DOHH2 (cell line): ENCODE data around the gene FAM114A2.

Experiments used
- H3F3A ChIP-seq: fragments of 200-600 bp; sonication (generic), shearing (Covaris generic); 2 replicates; pipeline ENCODE4 v1.6.0; 2016; ENCODE audit warnings: antibody characterized with exemption, mild to moderate bottlenecking; ENCODE audit not compliant: control insufficient read depth, insufficient read depth
- H3K27ac ChIP-seq: fragments of 200-600 bp; sonication (generic); 2 replicates; pipeline ENCODE4 v1.5.1; 2014; ENCODE audit warnings: low read depth, mild to moderate bottlenecking, low read length, moderate library complexity
- H3K27me3 ChIP-seq: fragments of 200-600 bp; sonication (generic); 2 replicates; pipeline ENCODE4 v1.6.1; 2014; ENCODE audit warnings: mild to moderate bottlenecking, low read length, mixed read lengths; ENCODE audit not compliant: control insufficient read depth
- H3K36me3 ChIP-seq: fragments of 200-600 bp; sonication (generic); 2 replicates; pipeline ENCODE4 v1.6.1; 2014; ENCODE audit warnings: mild to moderate bottlenecking, low read length, moderate library complexity, mixed read lengths; ENCODE audit not compliant: control insufficient read depth
- H3K4me1 ChIP-seq: fragments of 200-600 bp; sonication (generic); 2 replicates; pipeline ENCODE4 v1.6.1; 2014; ENCODE audit warnings: mild to moderate bottlenecking, low read length, mixed read lengths; ENCODE audit not compliant: control insufficient read depth
- H3K4me2 ChIP-seq: fragments of 200-600 bp; sonication (generic); 2 replicates; pipeline ENCODE4 v1.6.0; 2014; ENCODE audit warnings: mild to moderate bottlenecking, low read length, moderate library complexity
- H3K4me3 ChIP-seq: fragments of 200-600 bp; sonication (generic); 2 replicates; pipeline ENCODE4 v1.5.1; 2014; ENCODE audit warnings: mild to moderate bottlenecking, low read length, mixed read lengths
- H3K79me2 ChIP-seq: fragments of 200-600 bp; sonication (generic); 2 replicates; pipeline ENCODE4 v1.6.1; 2014; ENCODE audit warnings: mild to moderate bottlenecking, low read length, mixed read lengths; ENCODE audit not compliant: control insufficient read depth
- H3K9me2 ChIP-seq: fragments of 200-600 bp; sonication (generic); replicated peaks from 2 replicates; pipeline ENCODE4 v1.6.1; 2014; ENCODE audit warnings: mild to moderate bottlenecking, low read length, mixed read lengths; ENCODE audit not compliant: control insufficient read depth
- H3K9me3 ChIP-seq: fragments of 200-600 bp; sonication (generic); 2 replicates; pipeline ENCODE4 v1.6.1; 2014; ENCODE audit warnings: antibody characterized with exemption, low read length, mixed read lengths; ENCODE audit not compliant: control insufficient read depth, insufficient read depth
- H4K20me1 ChIP-seq: fragments of 200-600 bp; sonication (generic); 2 replicates; pipeline ENCODE4 v1.6.0; 2014; ENCODE audit warnings: low read depth, mild to moderate bottlenecking, antibody characterized with exemption, low read length, moderate library complexity; ENCODE audit not compliant: control insufficient read depth, insufficient read depth
- EZH2phosphoT487 ChIP-seq: fragments of 200-600 bp; sonication (generic); IDR thresholded peaks from 2 replicates; pipeline ENCODE4 v1.6.1; 2017; ENCODE audit warnings: borderline replicate concordance, mild to moderate bottlenecking, antibody characterized with exemption, low read length, moderate library complexity, mixed read lengths
- TF ChIP-seq, protein P1 (sequence below): fragments of 200-600 bp; sonication (generic); IDR thresholded peaks from one replicate; pipeline ENCODE4 v1.5.1; 2014; ENCODE audit warnings: antibody characterized with exemption, mild to moderate bottlenecking, low read depth, low read length; ENCODE audit not compliant: poor library complexity, severe bottlenecking

The FAM114A2 gene

DNA sequence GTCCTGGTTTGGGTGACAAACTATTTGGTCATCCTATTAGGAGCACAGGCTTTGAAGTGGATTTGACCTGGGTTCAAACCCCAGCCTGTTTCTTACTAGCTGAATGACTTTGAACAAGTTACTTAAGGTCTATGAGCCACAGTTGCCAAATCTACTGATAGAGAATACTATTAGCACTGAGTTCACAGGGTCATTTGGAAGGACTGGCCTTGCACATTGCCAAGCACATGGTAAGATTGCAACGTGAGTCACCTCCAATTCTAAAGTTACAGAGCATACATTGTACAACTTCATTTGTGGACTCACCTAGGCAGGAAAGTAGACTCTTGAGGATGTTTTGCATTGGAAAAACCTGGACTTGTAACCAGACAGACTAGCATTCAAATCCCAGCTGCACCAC lies 39.0 kb upstream of the FAM114A2 start:
- Histone ChIP-seq H4K20me1 (no peaks in the 10 kb centered on the region), H3K36me3 (no peaks in the 10 kb centered on the region), H3K79me2 (no peaks in the 10 kb centered on the region), H3K4me3 (no peak overlapping the region), H3F3A (no peaks in the 10 kb centered on the region), H3K9me3 (no peaks in the 10 kb centered on the region), H3K9me2 (no peaks in the 10 kb centered on the region), H3K27ac (no peak overlapping the region), H3K4me2 (no peak overlapping the region), H3K4me1 (no peaks in the 10 kb centered on the region), H3K27me3 (peaks cover 24% of the 10 kb centered on the region)
- TF ChIP-seq EZH2phosphoT487: no peak
- TF ChIP-seq, protein P1, sequence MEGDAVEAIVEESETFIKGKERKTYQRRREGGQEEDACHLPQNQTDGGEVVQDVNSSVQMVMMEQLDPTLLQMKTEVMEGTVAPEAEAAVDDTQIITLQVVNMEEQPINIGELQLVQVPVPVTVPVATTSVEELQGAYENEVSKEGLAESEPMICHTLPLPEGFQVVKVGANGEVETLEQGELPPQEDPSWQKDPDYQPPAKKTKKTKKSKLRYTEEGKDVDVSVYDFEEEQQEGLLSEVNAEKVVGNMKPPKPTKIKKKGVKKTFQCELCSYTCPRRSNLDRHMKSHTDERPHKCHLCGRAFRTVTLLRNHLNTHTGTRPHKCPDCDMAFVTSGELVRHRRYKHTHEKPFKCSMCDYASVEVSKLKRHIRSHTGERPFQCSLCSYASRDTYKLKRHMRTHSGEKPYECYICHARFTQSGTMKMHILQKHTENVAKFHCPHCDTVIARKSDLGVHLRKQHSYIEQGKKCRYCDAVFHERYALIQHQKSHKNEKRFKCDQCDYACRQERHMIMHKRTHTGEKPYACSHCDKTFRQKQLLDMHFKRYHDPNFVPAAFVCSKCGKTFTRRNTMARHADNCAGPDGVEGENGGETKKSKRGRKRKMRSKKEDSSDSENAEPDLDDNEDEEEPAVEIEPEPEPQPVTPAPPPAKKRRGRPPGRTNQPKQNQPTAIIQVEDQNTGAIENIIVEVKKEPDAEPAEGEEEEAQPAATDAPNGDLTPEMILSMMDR: no peak

DNA sequence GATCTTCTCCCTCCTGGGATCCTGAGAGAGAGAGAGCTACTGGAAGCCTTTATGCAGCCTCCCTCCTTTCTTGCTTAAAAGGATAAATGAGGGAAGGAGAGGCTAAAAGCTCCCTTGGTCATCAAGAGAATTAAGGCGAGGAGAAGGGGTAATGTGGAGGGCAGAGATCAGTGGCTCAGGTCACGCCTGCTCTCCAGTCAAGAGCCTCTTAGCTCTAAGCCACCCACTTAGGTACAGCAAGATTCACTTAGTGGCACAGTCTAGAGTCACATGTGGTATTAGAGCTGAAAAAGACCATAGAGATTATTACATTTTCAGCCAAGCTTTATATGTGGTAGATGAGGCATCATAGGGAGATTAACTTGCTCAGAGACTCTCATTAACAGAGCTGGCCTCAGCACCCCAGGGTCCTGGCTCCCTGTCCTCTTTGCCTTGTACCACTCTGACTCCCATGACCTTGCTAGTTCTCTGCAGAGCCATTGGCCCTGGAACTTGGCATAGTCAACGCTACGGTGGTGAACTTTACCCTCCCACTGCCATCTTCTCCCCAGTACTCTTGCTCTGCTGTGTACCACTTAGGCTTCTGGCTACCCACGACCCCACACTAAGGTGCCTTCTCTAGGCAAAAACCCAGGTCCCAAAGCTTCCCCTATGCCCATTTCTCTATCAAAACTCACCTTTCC lies 37.7 kb upstream of the FAM114A2 start:
- Histone ChIP-seq H3K36me3 (no peaks in the 10 kb centered on the region), H3K27ac (no peak overlapping the region), H3K4me3 (no peak overlapping the region), H4K20me1 (no peaks in the 10 kb centered on the region), H3K4me1 (no peaks in the 10 kb centered on the region), H3K9me2 (no peaks in the 10 kb centered on the region), H3K9me3 (no peaks in the 10 kb centered on the region), H3K27me3 (peaks cover 30% of the 10 kb centered on the region), H3F3A (no peaks in the 10 kb centered on the region), H3K79me2 (no peaks in the 10 kb centered on the region), H3K4me2 (no peak overlapping the region)
- TF ChIP-seq, protein P1: no peak
- no peak for TF ChIP-seq EZH2phosphoT487

DNA sequence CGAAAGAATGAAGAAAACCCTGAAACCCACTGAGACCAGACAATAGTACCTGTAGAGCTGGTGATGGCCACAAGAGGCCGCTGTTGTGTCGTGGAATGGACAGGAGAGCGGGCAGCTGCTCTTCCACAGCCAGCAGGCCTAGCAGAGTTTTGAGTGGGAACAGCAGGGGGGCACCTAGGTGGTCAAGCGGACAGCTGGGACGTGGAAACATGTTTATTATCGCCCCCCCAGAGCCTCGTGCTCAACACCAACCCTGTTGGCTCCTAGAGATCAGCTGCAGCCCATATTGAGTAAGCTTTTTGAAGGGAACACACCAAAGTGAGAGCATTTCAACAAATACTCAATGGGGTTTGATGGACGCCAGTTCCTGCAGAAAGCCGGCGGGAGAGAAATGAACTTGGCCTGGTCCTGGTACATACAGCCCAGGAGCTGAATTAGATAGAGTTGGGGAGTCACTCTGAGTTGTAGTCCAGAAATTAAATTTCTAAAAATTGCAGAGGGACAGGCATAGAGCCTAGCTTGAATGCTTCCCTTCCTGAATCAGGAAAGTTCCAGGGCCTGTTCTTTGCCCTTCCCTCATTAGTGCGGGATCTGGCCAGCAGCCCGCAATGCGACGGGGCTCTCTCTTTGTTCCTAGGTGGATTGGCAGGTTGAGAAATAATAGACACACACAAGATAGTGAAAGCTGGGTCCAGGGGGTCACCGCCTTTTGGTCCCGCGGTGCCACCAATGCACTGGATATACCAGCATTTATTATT lies 33.9 kb upstream of the FAM114A2 start:
- Histone ChIP-seq H3K4me2 (peak overlapping the region; percentile 39), H3K9me2 (no peaks in the 10 kb centered on the region), H3K27me3 (peaks cover 28% of the 10 kb centered on the region), H3K9me3 (no peaks in the 10 kb centered on the region), H3F3A (no peaks in the 10 kb centered on the region), H3K27ac (no peak overlapping the region), H4K20me1 (no peaks in the 10 kb centered on the region), H3K4me3 (no peak overlapping the region), H3K36me3 (no peaks in the 10 kb centered on the region), H3K79me2 (no peaks in the 10 kb centered on the region), H3K4me1 (no peaks in the 10 kb centered on the region)
- TF ChIP-seq EZH2phosphoT487: no peak
- TF ChIP-seq, protein P1: peak; percentile 88
